ENCODE data around the gene CIT. TPM values are rescaled to one million over a fixed set of nuclear protein-coding genes. Genes with fewer than 3 reads are reported as not detected.

The CIT gene
- total and polyA plus RNA-seq, 7 experiments from 2014 or later: 0.43 to 69.9 (median 1.7) TPM

DNA sequence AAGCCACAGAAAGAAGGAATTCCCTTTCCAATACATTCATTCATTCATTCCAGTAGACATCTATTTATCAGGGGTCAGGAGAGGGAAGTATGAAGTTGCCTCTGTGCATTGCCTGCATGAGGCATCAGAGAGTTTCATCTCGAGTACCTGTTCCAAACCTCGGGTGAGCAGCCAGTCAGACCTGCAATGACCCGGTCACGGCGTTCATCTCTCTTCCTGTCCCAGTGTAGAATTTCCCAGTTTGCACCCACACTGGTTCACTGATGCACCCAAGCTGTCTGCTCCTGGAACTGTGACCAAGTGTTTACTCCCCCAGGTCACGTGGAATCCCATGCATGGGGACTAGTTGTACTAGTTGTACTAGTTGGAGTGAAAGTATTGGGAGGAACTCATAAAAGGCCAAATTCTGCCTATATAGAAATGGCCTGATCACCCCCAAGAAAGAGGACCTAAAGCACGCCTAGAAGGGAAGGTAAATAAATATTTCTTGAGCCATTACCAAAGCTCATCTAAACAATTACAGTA, 231.5 kb downstream of the CIT start:
- ATAC-seq (no peak), DNase-seq (no peak)
- peaks cover 0 to 3% (median 0%) of the 10 kb centered on the region in 7 donors for H3K4me1 Mint-ChIP-seq
- no peak overlapping the region for H3K27ac ChIP-seq (ENCODE audit: low read depth, low read length)
- H3K4me3 Mint-ChIP-seq: no peak overlapping the region
- H3K36me3 ChIP-seq (ENCODE audit: control insufficient read depth in 2 of 3, insufficient read depth in 3 of 3, low read length in 3 of 3): no peaks in the 10 kb centered on the region
- no peaks in the 10 kb centered on the region for H3K27me3 ChIP-seq (ENCODE audit: control insufficient read depth in 2 of 2, insufficient read depth in 2 of 2, low read length in 2 of 2)
- no peak overlapping the region for H3K4me3 ChIP-seq (ENCODE audit: low read length)
- H3K4me1 ChIP-seq (ENCODE audit: control insufficient read depth in 2 of 2, insufficient read depth in 2 of 2, low read length in 2 of 2): no peaks in the 10 kb centered on the region
- peaks cover 0 to 5% (median 0%) of the 10 kb centered on the region in 11 donors for H3K9me3 Mint-ChIP-seq
- H3K27ac Mint-ChIP-seq: no peak overlapping the region
- intact Hi-C loops (cut with micrococcal nuclease): no loop called here
- peaks cover 6 to 26% (median 21%) of the 10 kb centered on the region in 5 donors for H3K27me3 Mint-ChIP-seq
- H3K36me3 Mint-ChIP-seq: no peaks in the 10 kb centered on the region
- no peaks in the 10 kb centered on the region for H3K9me3 ChIP-seq (ENCODE audit: control insufficient read depth in 2 of 3, low read length in 3 of 3)
- POLR2A ChIA-PET: no interaction called here
- CTCF ChIA-PET: no interaction called here

GRCh38 chr12:119644930-119645329, 232.2 kb downstream of the CIT start:
- Mint-ChIP-seq H3K4me1 (peaks cover 0 to 3% (median 0%) of the 10 kb centered on the region in 7 donors), H3K27ac (no peak overlapping the region), H3K4me3 (no peak overlapping the region), H3K27me3 (peaks cover 8 to 26% (median 22%) of the 10 kb centered on the region in 5 donors), H3K9me3 (peaks cover 0 to 5% (median 0%) of the 10 kb centered on the region in 11 donors), H3K36me3 (no peaks in the 10 kb centered on the region)
- H3K4me3 ChIP-seq (ENCODE audit: low read length): no peak overlapping the region
- intact Hi-C loops (cut with micrococcal nuclease): no loop called here
- ChIA-PET CTCF (no interaction called here), POLR2A (no interaction called here)
- H3K4me1 ChIP-seq (ENCODE audit: control insufficient read depth in 2 of 2, insufficient read depth in 2 of 2, low read length in 2 of 2): no peaks in the 10 kb centered on the region
- H3K27ac ChIP-seq (ENCODE audit: low read depth, low read length): no peak overlapping the region
- ATAC-seq: no peak
- H3K27me3 ChIP-seq (ENCODE audit: control insufficient read depth in 2 of 2, insufficient read depth in 2 of 2, low read length in 2 of 2): no peaks in the 10 kb centered on the region
- no peak for DNase-seq
- H3K36me3 ChIP-seq (ENCODE audit: control insufficient read depth in 2 of 3, insufficient read depth in 3 of 3, low read length in 3 of 3): no peaks in the 10 kb centered on the region
- H3K9me3 ChIP-seq (ENCODE audit: control insufficient read depth in 2 of 3, low read length in 3 of 3): no peaks in the 10 kb centered on the region

- H3K27me3 ChIP-seq (ENCODE audit: control insufficient read depth in 2 of 2, insufficient read depth in 2 of 2, low read length in 2 of 2): no peaks in the 10 kb centered on the region
- CTCF ChIA-PET: no interaction called here
- no peaks in the 10 kb centered on the region for H3K4me1 ChIP-seq (ENCODE audit: control insufficient read depth in 2 of 2, insufficient read depth in 2 of 2, low read length in 2 of 2)
- peaks cover 0 to 1% (median 0%) of the 10 kb centered on the region in 7 donors for H3K4me1 Mint-ChIP-seq
- intact Hi-C loops (cut with micrococcal nuclease): no loop called here
- no peaks in the 10 kb centered on the region for H3K36me3 Mint-ChIP-seq
- no peak for ATAC-seq
- POLR2A ChIA-PET: no interaction called here
- H3K4me3 Mint-ChIP-seq: no peak overlapping the region
- no peaks in the 10 kb centered on the region for H3K36me3 ChIP-seq (ENCODE audit: control insufficient read depth in 2 of 3, insufficient read depth in 3 of 3, low read length in 3 of 3)
- peaks cover 8 to 26% (median 19%) of the 10 kb centered on the region in 5 donors for H3K27me3 Mint-ChIP-seq
- H3K4me3 ChIP-seq (ENCODE audit: low read length): no peak overlapping the region
- no peaks in the 10 kb centered on the region for H3K9me3 ChIP-seq (ENCODE audit: control insufficient read depth in 2 of 3, low read length in 3 of 3)
- H3K27ac Mint-ChIP-seq: no peak overlapping the region
- H3K27ac ChIP-seq (ENCODE audit: low read depth, low read length): no peak overlapping the region
- DNase-seq: no peak
- peaks cover 0 to 4% (median 0%) of the 10 kb centered on the region in 11 donors for H3K9me3 Mint-ChIP-seq
These were observed 234.1 kb downstream of the CIT start for GRCh38 chr12:119642986-119643385.

Small RNAs within 50 kb of the gene (microRNA-seq; reads per million reads assigned to microRNA genes)
- gene MIR1178 (ENCODE audit: borderline microRNAs expressed): not detected

Other genes starting within 250 kb of the CIT start
- 10 to 100 TPM; 23.5 to 48.7 (median 43.3) TPM for gene PRKAB1, start 209.2 kb downstream of the CIT start, total RNA-seq
- gene PRKAB1, start 209.2 kb downstream of the CIT start, polyA plus RNA-seq: 10 to 100 TPM; 35.9 to 54.7 TPM
- 100 to 1,000 TPM in 4 of 5 experiments, 10 to 100 TPM in 1; 75.8 to 156 (median 143) TPM for gene BICDL1, start 111.9 kb upstream of the CIT start, total RNA-seq
- 1 to 10 TPM; 2.4 to 2.7 TPM for gene BICDL1, start 111.9 kb upstream of the CIT start, polyA plus RNA-seq
- gene RAB35, start 239.4 kb upstream of the CIT start, total RNA-seq: 10 to 100 TPM; 45.8 to 77.3 (median 59.3) TPM
- 10 to 100 TPM; 14.5 to 21.0 TPM for gene RAB35, start 239.4 kb upstream of the CIT start, polyA plus RNA-seq